Measurements from ENCODE around the gene HMCES. TPM values are rescaled to one million over a fixed set of nuclear protein-coding genes. Genes with fewer than 3 reads are reported as not detected.

Gene HMCES
- total RNA-seq, 5 donors from 2014 or later (not counting 1 experiment from before 2014, with no cell fraction given): 55.2 to 60.7 (median 57.6) TPM

- no peak for DNase-seq
- Histone ChIP-seq H3K27ac (ENCODE audit: low read length) (no peak overlapping the region), H3K36me3 (ENCODE audit: control insufficient read depth in 2 of 2, extremely low read depth in 1 of 2, insufficient read depth in 1 of 2, low read length in 1 of 2) (peaks cover 22 to 75% of the 10 kb centered on the region in 2 donors), H3K4me3 (ENCODE audit: control insufficient read depth in 1 of 2, extremely low read depth in 1 of 2, low read length in 1 of 2) (no peak overlapping the region), H3K9me3 (no peaks in the 10 kb centered on the region), H3K4me1 (ENCODE audit: control insufficient read depth in 1 of 2, extremely low read depth in 1 of 2, insufficient read depth in 2 of 2, low read length in 2 of 2) (peaks cover 7 to 23% of the 10 kb centered on the region in 2 experiments), H3K27me3 (replicated peaks in 1 of 2; ENCODE audit: control insufficient read depth in 2 of 2, extremely low read depth in 1 of 2, insufficient read depth in 2 of 2, low read length in 1 of 2) (no peaks in the 10 kb centered on the region)
- 92% methylated on average over 5 of the region's 12 CpGs for WGBS (ENCODE audit: insufficient coverage)
- no peaks in the 10 kb centered on the region for H3K9me3 Mint-ChIP-seq
- H3K36me3 Mint-ChIP-seq: peaks cover 68% of the 10 kb centered on the region
- H3K27me3 Mint-ChIP-seq: no peaks in the 10 kb centered on the region
- CTCF ChIA-PET: interaction anchor here (0.6 to 0.7 kb wide), 2 partner anchors 282 to 684 kb away, joined by 4 to 6 read pairs; no protein-coding TSS in a partner anchor
- no peak overlapping the region for H3K4me3 Mint-ChIP-seq
- H3K27ac Mint-ChIP-seq: no peak overlapping the region
- peaks cover 26 to 29% (median 28%) of the 10 kb centered on the region in 3 donors for H3K4me1 Mint-ChIP-seq
- POLR2A ChIA-PET: interaction anchor here (0.7 kb wide), 2 partner anchors 48 to 142 kb away, joined by 3 to 5 read pairs; no protein-coding TSS in a partner anchor
- no peak for ATAC-seq (replicated peaks in 1 of 4)
Measured at GRCh38 chr3:129254536-129255230, 24.0 kb upstream of the HMCES start.

- WGBS (ENCODE audit: insufficient coverage): 95% methylated on average over 3 of the region's 6 CpGs
- ATAC-seq (replicated peaks in 1 of 4) (no peak), DNase-seq (no peak)
- Mint-ChIP-seq H3K27ac (no peak overlapping the region), H3K27me3 (no peaks in the 10 kb centered on the region), H3K4me3 (no peak overlapping the region), H3K4me1 (peaks cover 13 to 25% (median 15%) of the 10 kb centered on the region in 3 donors), H3K9me3 (no peaks in the 10 kb centered on the region), H3K36me3 (peaks cover 75% of the 10 kb centered on the region)
- no peaks in the 10 kb centered on the region for H3K27me3 ChIP-seq (replicated peaks in 1 of 2; ENCODE audit: control insufficient read depth in 2 of 2, extremely low read depth in 1 of 2, insufficient read depth in 2 of 2, low read length in 1 of 2)
- CTCF ChIA-PET: no interaction called here
- no peak overlapping the region for H3K27ac ChIP-seq (ENCODE audit: low read length)
- peaks cover 0 to 12% of the 10 kb centered on the region in 2 experiments for H3K4me1 ChIP-seq (ENCODE audit: control insufficient read depth in 1 of 2, extremely low read depth in 1 of 2, insufficient read depth in 2 of 2, low read length in 2 of 2)
- POLR2A ChIA-PET: interaction anchor here in 1 of 2 donors (0.6 kb wide), 1 partner anchor 319 kb away, joined by 4 read pairs; no protein-coding TSS in a partner anchor
- H3K36me3 ChIP-seq (ENCODE audit: control insufficient read depth in 2 of 2, extremely low read depth in 1 of 2, insufficient read depth in 1 of 2, low read length in 1 of 2): peaks cover 32 to 90% of the 10 kb centered on the region in 2 donors
- H3K9me3 ChIP-seq: no peaks in the 10 kb centered on the region
- H3K4me3 ChIP-seq (ENCODE audit: control insufficient read depth in 1 of 2, extremely low read depth in 1 of 2, low read length in 1 of 2): no peak overlapping the region
Measured at GRCh38 chr3:129256270-129256669, 22.4 kb upstream of the HMCES start.

GRCh38 chr3:129257609-129258008 lies 21.1 kb upstream of the HMCES start:
- 96% methylated on average over 8 of the region's 11 CpGs for WGBS (ENCODE audit: insufficient coverage)
- Histone ChIP-seq H3K27me3 (replicated peaks in 1 of 2; ENCODE audit: control insufficient read depth in 2 of 2, extremely low read depth in 1 of 2, insufficient read depth in 2 of 2, low read length in 1 of 2) (no peaks in the 10 kb centered on the region), H3K4me1 (ENCODE audit: control insufficient read depth in 1 of 2, extremely low read depth in 1 of 2, insufficient read depth in 2 of 2, low read length in 2 of 2) (peaks cover 0 to 6% of the 10 kb centered on the region in 2 experiments), H3K36me3 (ENCODE audit: control insufficient read depth in 2 of 2, extremely low read depth in 1 of 2, insufficient read depth in 1 of 2, low read length in 1 of 2) (peaks cover 31 to 93% of the 10 kb centered on the region in 2 donors), H3K4me3 (ENCODE audit: control insufficient read depth in 1 of 2, extremely low read depth in 1 of 2, low read length in 1 of 2) (no peak overlapping the region), H3K27ac (ENCODE audit: low read length) (no peak overlapping the region), H3K9me3 (no peaks in the 10 kb centered on the region)
- H3K27me3 Mint-ChIP-seq: no peaks in the 10 kb centered on the region
- peaks cover 75% of the 10 kb centered on the region for H3K36me3 Mint-ChIP-seq
- DNase-seq (no peak), ATAC-seq (replicated peaks in 1 of 4) (no peak)
- H3K27ac Mint-ChIP-seq: no peak overlapping the region
- ChIA-PET POLR2A (no interaction called here), CTCF (no interaction called here)
- H3K4me3 Mint-ChIP-seq: no peak overlapping the region
- peaks cover 6 to 17% (median 8%) of the 10 kb centered on the region in 3 donors for H3K4me1 Mint-ChIP-seq
- H3K9me3 Mint-ChIP-seq: no peaks in the 10 kb centered on the region

- Histone ChIP-seq H3K9me3 (no peaks in the 10 kb centered on the region), H3K4me3 (ENCODE audit: control insufficient read depth in 1 of 2, extremely low read depth in 1 of 2, low read length in 1 of 2) (no peak overlapping the region), H3K27me3 (replicated peaks in 1 of 2; ENCODE audit: control insufficient read depth in 2 of 2, extremely low read depth in 1 of 2, insufficient read depth in 2 of 2, low read length in 1 of 2) (no peaks in the 10 kb centered on the region), H3K27ac (ENCODE audit: low read length) (no peak overlapping the region), H3K4me1 (ENCODE audit: control insufficient read depth in 1 of 2, extremely low read depth in 1 of 2, insufficient read depth in 2 of 2, low read length in 2 of 2) (no peaks in the 10 kb centered on the region), H3K36me3 (ENCODE audit: control insufficient read depth in 2 of 2, extremely low read depth in 1 of 2, insufficient read depth in 1 of 2, low read length in 1 of 2) (peaks cover 34 to 92% of the 10 kb centered on the region in 2 donors)
- Mint-ChIP-seq H3K36me3 (peaks cover 73% of the 10 kb centered on the region), H3K9me3 (no peaks in the 10 kb centered on the region), H3K27ac (peak overlapping the region in 1 of 2 donors; percentile 22), H3K27me3 (no peaks in the 10 kb centered on the region), H3K4me3 (no peak overlapping the region), H3K4me1 (peaks cover 2 to 7% (median 7%) of the 10 kb centered on the region in 3 donors)
- ChIA-PET POLR2A (interaction anchor here in 1 of 2 donors (0.5 kb wide), 1 partner anchor 14 kb away, joined by 6 read pairs; no protein-coding TSS in a partner anchor), CTCF (interaction anchor here (0.6 to 1.3 kb wide), 5 partner anchors 12 to 290 kb away, joined by 3 to 5 read pairs (median 4); no protein-coding TSS in a partner anchor)
- ATAC-seq (replicated peaks in 1 of 4) (no peak), DNase-seq (no peak)
- WGBS (ENCODE audit: insufficient coverage): 95% methylated on average over 6 of the region's 7 CpGs
Measured at GRCh38 chr3:129259612-129260477, 18.8 kb upstream of the HMCES start.

GRCh38 chr3:129260606-129261005 lies 18.1 kb upstream of the HMCES start:
- Histone ChIP-seq H3K4me3 (ENCODE audit: control insufficient read depth in 1 of 2, extremely low read depth in 1 of 2, low read length in 1 of 2) (no peak overlapping the region), H3K27ac (ENCODE audit: low read length) (no peak overlapping the region), H3K9me3 (no peaks in the 10 kb centered on the region), H3K36me3 (ENCODE audit: control insufficient read depth in 2 of 2, extremely low read depth in 1 of 2, insufficient read depth in 1 of 2, low read length in 1 of 2) (peaks cover 37 to 93% of the 10 kb centered on the region in 2 donors), H3K27me3 (replicated peaks in 1 of 2; ENCODE audit: control insufficient read depth in 2 of 2, extremely low read depth in 1 of 2, insufficient read depth in 2 of 2, low read length in 1 of 2) (no peaks in the 10 kb centered on the region), H3K4me1 (ENCODE audit: control insufficient read depth in 1 of 2, extremely low read depth in 1 of 2, insufficient read depth in 2 of 2, low read length in 2 of 2) (no peaks in the 10 kb centered on the region)
- DNase-seq: no peak
- Mint-ChIP-seq H3K36me3 (peaks cover 71% of the 10 kb centered on the region), H3K4me3 (no peak overlapping the region), H3K9me3 (no peaks in the 10 kb centered on the region), H3K27me3 (no peaks in the 10 kb centered on the region), H3K4me1 (peaks cover 2 to 7% (median 7%) of the 10 kb centered on the region in 3 donors), H3K27ac (no peak overlapping the region)
- ATAC-seq (replicated peaks in 1 of 4): no peak
- 98% methylated on average over 11 of the region's 11 CpGs for WGBS (ENCODE audit: insufficient coverage)
- ChIA-PET CTCF (interaction anchor here (0.6 to 1.3 kb wide), 3 partner anchors 256 to 290 kb away, joined by 3 to 5 read pairs (median 4); no protein-coding TSS in a partner anchor), POLR2A (no interaction called here)

- ChIA-PET CTCF (interaction anchor here (0.6 to 0.7 kb wide), 3 partner anchors 43 to 654 kb away, joined by 3 to 8 read pairs (median 4); no protein-coding TSS in a partner anchor), POLR2A (interaction anchor here in 1 of 2 donors (0.6 kb wide), 1 partner anchor 37 kb away, joined by 4 read pairs; no protein-coding TSS in a partner anchor)
- WGBS (ENCODE audit: insufficient coverage): 80% methylated on average over 1 of the region's 3 CpGs
- Mint-ChIP-seq H3K4me1 (peaks cover 2 to 7% (median 7%) of the 10 kb centered on the region in 3 donors), H3K9me3 (no peaks in the 10 kb centered on the region), H3K27ac (peak overlapping the region in 1 of 2 donors; percentile 2), H3K36me3 (peaks cover 61% of the 10 kb centered on the region), H3K27me3 (no peaks in the 10 kb centered on the region), H3K4me3 (no peak overlapping the region)
- Histone ChIP-seq H3K4me3 (ENCODE audit: control insufficient read depth in 1 of 2, extremely low read depth in 1 of 2, low read length in 1 of 2) (no peak overlapping the region), H3K9me3 (no peaks in the 10 kb centered on the region), H3K27me3 (replicated peaks in 1 of 2; ENCODE audit: control insufficient read depth in 2 of 2, extremely low read depth in 1 of 2, insufficient read depth in 2 of 2, low read length in 1 of 2) (no peaks in the 10 kb centered on the region), H3K36me3 (ENCODE audit: control insufficient read depth in 2 of 2, extremely low read depth in 1 of 2, insufficient read depth in 1 of 2, low read length in 1 of 2) (peaks cover 32 to 93% of the 10 kb centered on the region in 2 donors), H3K4me1 (ENCODE audit: control insufficient read depth in 1 of 2, extremely low read depth in 1 of 2, insufficient read depth in 2 of 2, low read length in 2 of 2) (no peaks in the 10 kb centered on the region), H3K27ac (ENCODE audit: low read length) (no peak overlapping the region)
- no peak for ATAC-seq (replicated peaks in 1 of 4)
- DNase-seq: no peak
Measured at GRCh38 chr3:129261894-129262293, 16.8 kb upstream of the HMCES start.

All from T-cell (primary cell).